IMR-90 (cell line): ENCODE data around the gene ADISSP. TPM values are rescaled to one million over a fixed set of nuclear protein-coding genes. Genes with fewer than 3 reads are reported as not detected.
A peak's percentile ranks its signal among the peaks of the same experiment; 100 is the strongest.

Experiments
- ATAC-seq: fragments of 200-7000 bp; cut with Tn5 transposase; 2 replicates; pipeline ENCODE4 v1.9.1; 2020; ENCODE audit warnings: low read depth, mild to moderate bottlenecking, moderate library complexity
- BruUV-seq: library from RNA; stranded (reverse); fragments of 400-500 nt; replicated peaks from 2 replicates; lab custom pipeline; 2021; lab: Mats Ljungman, UMichigan
- CTCF ChIA-PET: fragments of 300-600 bp; formaldehyde crosslinking; extraction: SDS; loops from one replicate; lab custom pipeline; 2021; ENCODE audit warnings: antibody characterized with exemption; lab: Yijun Ruan, JAX
- POLR2A ChIA-PET: fragments of 300-600 bp; sonication (Branson Sonifier 250); formaldehyde crosslinking; loops from one replicate; lab custom pipeline; 2022; ENCODE audit warnings: antibody characterized with exemption; ENCODE audit not compliant: unreplicated experiment; lab: Charles Lee
- DNase-seq: peaks from one replicate; pipeline ENCODE4 v3.0.0; 2013
- H2AFZ ChIP-seq: replicated peaks from 2 replicates; pipeline ENCODE3; 2013; ENCODE audit warnings: low read length, mild to moderate bottlenecking; ENCODE audit not compliant: poor library complexity
- H2AK5ac ChIP-seq: 2 replicates; pipeline ENCODE4 v1.6.1; 2013; ENCODE audit warnings: low read depth, low read length, inconsistent platforms
- H2AK9ac ChIP-seq: replicated peaks from 2 replicates; pipeline ENCODE3; 2013; ENCODE audit warnings: mild to moderate bottlenecking, low read depth, low read length, moderate library complexity; ENCODE audit not compliant: poor library complexity
- H2BK120ac ChIP-seq: 2 replicates; pipeline ENCODE4 v1.6.1; 2013; ENCODE audit warnings: low read depth, low read length, inconsistent platforms
- H2BK15ac ChIP-seq: 3 replicates; pipeline ENCODE4 v1.6.1; 2013; ENCODE audit warnings: low read depth, low read length, inconsistent platforms
- H2BK20ac ChIP-seq: 2 replicates; pipeline ENCODE4 v1.6.1; 2013; ENCODE audit warnings: low read depth, mild to moderate bottlenecking, inconsistent platforms, low read length, moderate library complexity
- H2BK5ac ChIP-seq: 2 replicates; pipeline ENCODE4 v1.6.1; 2013; ENCODE audit warnings: mild to moderate bottlenecking, low read depth, low read length, inconsistent platforms; ENCODE audit not compliant: poor library complexity, severe bottlenecking
- H3K14ac ChIP-seq: replicated peaks from 2 replicates; pipeline ENCODE4 v1.6.1; 2013; ENCODE audit warnings: low read depth, low read length, inconsistent platforms
- H3K18ac ChIP-seq: 2 replicates; pipeline ENCODE4 v1.6.1; 2013; ENCODE audit warnings: low read depth, low read length, control low read depth
- H3K23ac ChIP-seq: 2 replicates; pipeline ENCODE4 v1.6.1; 2013; ENCODE audit warnings: low read depth, low read length, inconsistent platforms
- H3K27ac ChIP-seq: 2 replicates; pipeline ENCODE4 v1.5.1; 2013; ENCODE audit warnings: mild to moderate bottlenecking, control low read depth, low read length; ENCODE audit not compliant: insufficient read depth
- H3K27me3 ChIP-seq: 2 replicates; pipeline ENCODE4 v1.6.1; 2013; ENCODE audit warnings: low read length; ENCODE audit not compliant: control insufficient read depth, insufficient read depth
- H3K36me3 ChIP-seq: 2 replicates; pipeline ENCODE4 v1.6.1; 2013; ENCODE audit warnings: low read length, mixed read lengths; ENCODE audit not compliant: control insufficient read depth, insufficient read depth
- H3K4ac ChIP-seq: 2 replicates; pipeline ENCODE4 v1.6.1; 2013; ENCODE audit warnings: low read depth, low read length, inconsistent platforms
- H3K4me1 ChIP-seq: 2 replicates; pipeline ENCODE4 v1.6.1; 2013; ENCODE audit warnings: low read length, mixed read lengths; ENCODE audit not compliant: control insufficient read depth, insufficient read depth
- H3K4me2 ChIP-seq: 2 replicates; pipeline ENCODE4 v1.6.1; 2013; ENCODE audit warnings: low read depth, mild to moderate bottlenecking, control low read depth, low read length, moderate library complexity
- H3K4me3 ChIP-seq: 2 replicates; pipeline ENCODE4 v1.5.1; 2013; ENCODE audit warnings: low read depth, mild to moderate bottlenecking, control low read depth, low read length, moderate library complexity; ENCODE audit not compliant: insufficient read depth
- H3K56ac ChIP-seq: 2 replicates; pipeline ENCODE4 v1.6.1; 2013; ENCODE audit warnings: low read length, inconsistent platforms; ENCODE audit not compliant: insufficient read depth; ENCODE audit errors: extremely low read depth
- H3K79me1 ChIP-seq, 2 experiments: 2 replicates each; pipeline ENCODE4 v1.6.1; 2013; ENCODE audit warnings: low read length in 2 of 2, inconsistent platforms in 1 of 2, low read depth in 1 of 2
- H3K9ac ChIP-seq: 2 replicates; pipeline ENCODE4 v1.6.1; 2013; ENCODE audit warnings: low read depth, low read length, control low read depth
- H3K9me1 ChIP-seq: 2 replicates; pipeline ENCODE4 v1.6.1; 2013; ENCODE audit warnings: low read length, inconsistent platforms; ENCODE audit not compliant: insufficient read depth
- H3K9me3 ChIP-seq: 2 replicates; pipeline ENCODE4 v1.6.1; 2013; ENCODE audit warnings: low read length; ENCODE audit not compliant: control insufficient read depth, insufficient read depth
- H4K20me1 ChIP-seq: 2 replicates; pipeline ENCODE4 v1.6.1; 2013; ENCODE audit warnings: low read length, inconsistent platforms; ENCODE audit not compliant: insufficient read depth
- H4K5ac ChIP-seq: 2 replicates; pipeline ENCODE4 v1.6.1; 2013; ENCODE audit warnings: mild to moderate bottlenecking, low read depth, low read length, control low read depth
- H4K8ac ChIP-seq, 2 experiments: 2 replicates each; pipeline ENCODE4 v1.6.1; 2013; ENCODE audit warnings: low read depth in 2 of 2, low read length in 2 of 2, control low read depth in 1 of 2, inconsistent platforms in 1 of 2
- H4K91ac ChIP-seq: 2 replicates; pipeline ENCODE4 v1.6.1; 2013; ENCODE audit warnings: low read depth, low read length, inconsistent platforms; ENCODE audit not compliant: insufficient read depth
- MAFK ChIP-seq: IDR thresholded peaks from 2 replicates; pipeline ENCODE4 v1.6.1; 2012; ENCODE audit warnings: low read depth, low read length, improper control_type of control experiment
- MAZ ChIP-seq: IDR thresholded peaks from 2 replicates; pipeline ENCODE4 v1.6.1; 2012; ENCODE audit warnings: low read depth, mild to moderate bottlenecking, low read length, improper control_type of control experiment, moderate library complexity, borderline replicate concordance
- POLR2A ChIP-seq: IDR thresholded peaks from 2 replicates; pipeline ENCODE4 v1.6.1; 2012; ENCODE audit warnings: mild to moderate bottlenecking, low read depth, low read length
- RFX5 ChIP-seq: IDR thresholded peaks from 2 replicates; pipeline ENCODE4 v1.8.0; 2012; ENCODE audit warnings: low read depth, mild to moderate bottlenecking, low read length, moderate library complexity
- WGBS, 2 experiments: methylation state at CpG; one replicate each; pipeline versions ENCODE4 v1.1.5 to v1.1.7; 2013; ENCODE audit warnings: missing lambda C conversion rate in 2 of 2; ENCODE audit not compliant: insufficient read length in 1 of 2; ENCODE audit errors: extremely low coverage in 2 of 2; 5-methylcytosine and 5-hydroxymethylcytosine counted together
- dilution Hi-C: fragments of 300-500 bp; cut with HindIII; formaldehyde crosslinking; loops from one replicate; pipeline ENCODE4 v1.14.3; 2018; ENCODE audit warnings: low sequenced_read_pairs; ENCODE audit not compliant: unreplicated experiment
- in situ Hi-C: fragments of 300-500 bp; cut with MboI; formaldehyde crosslinking; loops from 3 replicates; pipeline ENCODE4 v1.14.3; 2019; ENCODE audit warnings: low sequenced_read_pairs, inconsistent platforms, mixed read lengths
- intact Hi-C: fragments of 100-400 bp; cut with micrococcal nuclease; formaldehyde crosslinking; loops from 2 replicates; pipeline ENCODE4 v1.10.0; 2022
- polyA plus RNA-seq, 3 experiments: library from polyadenylated mRNA; depleted of rRNA; stranded (reverse); fragments of >200 nt; gene quantifications; 2 replicates each; pipeline ENCODE4 v1.2.3, GENCODE V29; 2012; ENCODE audit warnings: low replicate concordance in 1 of 3
- total RNA-seq: library from RNA; depleted of rRNA; stranded (reverse); fragments of >200 nt; gene quantifications from 2 replicates; pipeline ENCODE4 v1.2.3, GENCODE V29; 2012

The ADISSP gene
- total and polyA plus RNA-seq, 2 of the 4 experiments (the other 2 are of a cell fraction): 31.9 to 58.2 TPM

DNA sequence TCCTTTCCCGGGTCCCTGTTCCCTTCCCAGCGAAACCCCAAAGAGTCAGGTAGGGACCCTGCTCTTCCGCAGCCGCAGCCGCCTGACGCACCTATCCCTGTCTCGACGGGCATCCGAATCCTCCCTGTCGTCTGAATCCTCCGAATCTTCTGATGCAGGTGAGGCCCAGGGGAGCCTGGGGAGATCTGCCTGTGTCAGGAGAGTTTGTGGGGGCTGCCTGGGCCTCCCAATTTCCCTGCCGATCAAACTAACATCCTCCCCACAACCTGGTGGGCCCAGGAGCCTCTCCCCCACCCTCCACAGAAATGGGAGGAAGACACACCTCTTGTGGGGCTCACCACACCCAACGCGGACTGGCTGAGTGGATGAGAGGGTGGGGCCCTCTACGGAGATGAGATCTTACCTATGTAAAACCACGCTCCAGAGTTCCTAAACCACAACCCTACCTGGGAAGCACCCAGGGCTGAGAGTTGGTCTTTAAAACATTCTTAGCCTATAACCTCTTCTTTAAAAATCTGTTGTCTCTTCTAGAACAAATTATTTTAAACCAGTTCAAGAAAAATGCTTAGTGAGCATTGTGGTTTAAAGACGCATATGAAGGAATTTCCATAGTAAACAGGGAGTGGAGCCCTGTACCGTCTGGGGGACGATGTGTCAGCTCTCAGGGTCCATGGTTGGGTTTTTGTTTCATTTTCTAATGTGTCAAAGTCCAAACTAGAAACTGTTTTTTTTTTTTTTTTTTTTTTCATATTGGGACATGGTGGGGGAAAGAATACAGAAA, 30.2 kb upstream of the ADISSP start:
- Histone ChIP-seq H2BK15ac (0 out of 3 replicates have a peak overlapping the region, but pooled peaks have one; percentile 41), H3K36me3 (peaks cover 37% of the 10 kb centered on the region), H3K79me1 (peaks cover 36 to 75% of the 10 kb centered on the region in 2 experiments), H2AK5ac (peak overlapping the region; percentile 69), H3K23ac (peak overlapping the region; percentile 80; the same call in 1 of the 2 replicates), H3K4me3 (peak overlapping the region; percentile 82), H4K5ac (0 out of 2 replicates have a peak overlapping the region, but pooled peaks have one; percentile 4), H4K20me1 (no peaks in the 10 kb centered on the region), H2BK5ac (peak overlapping the region; percentile 68), H4K8ac (peak overlapping the region; percentile 44 to 85; a peak in 3 of 4 replicates), H3K27me3 (no peaks in the 10 kb centered on the region), H2AK9ac (peak overlapping the region; percentile 95), H3K56ac (peak overlapping the region; percentile 56; the same call in 1 of the 2 replicates), H3K9me3 (no peaks in the 10 kb centered on the region), H3K9ac (peak overlapping the region; percentile 87), H3K4me2 (peak overlapping the region; percentile 76), H3K18ac (0 out of 2 replicates have a peak overlapping the region, but pooled peaks have one; percentile 8), H2BK120ac (peak overlapping the region; percentile 74), H4K91ac (peak overlapping the region; percentile 63), H2AFZ (no peak overlapping the region), H2BK20ac (peak overlapping the region; percentile 38; the same call in 1 of the 2 replicates), H3K9me1 (peaks cover 22% of the 10 kb centered on the region), H3K4me1 (peaks cover 26% of the 10 kb centered on the region), H3K27ac (peak overlapping the region; percentile 86), H3K4ac (peak overlapping the region; percentile 74), H3K14ac (0 out of 2 replicates have a peak overlapping the region, but pooled peaks have one; percentile 43)
- no TSS peak for BruUV-seq
- CTCF ChIA-PET: no interaction called here
- intact Hi-C loops: loop anchor here (2.0 kb wide), 1 partner anchor 15 kb away; no protein-coding TSS in a partner anchor
- in situ Hi-C loops: no loop called here
- TF ChIP-seq MAFK (peak; percentile 90), RFX5 (no peak), POLR2A (no peak), MAZ (no peak)
- ATAC-seq (no peak), DNase-seq (peak; percentile 67)
- dilution Hi-C loops: no loop called here
- WGBS, 2 experiments: no CpG with 5 or more reads among the region's 19 CpGs
- POLR2A ChIA-PET: interaction anchor here (0.5 to 0.7 kb wide), 3 partner anchors 42 to 96 kb away, joined by 3 to 12 read pairs (median 7); no protein-coding TSS in a partner anchor
